GM12864 (cell line): ENCODE measurements around the gene TMEM260.
"Not testable (repeated sequence)": the region's sequence is repeated elsewhere in the genome, so short reads cannot be mapped to it uniquely, and the experiment has no call there.

Experiments
- DNase-seq: peaks from one replicate; pipeline ENCODE4 v3.0.0-alpha.2; 2011; ENCODE audit warnings: low read depth
- H3K4me3 ChIP-seq: 2 replicates; pipeline ENCODE4 v1.5.1; 2011; ENCODE audit warnings: mild to moderate bottlenecking, low read depth, low read length, control low read depth
- CTCF ChIP-seq: IDR thresholded peaks from 2 replicates; pipeline ENCODE4 v1.5.1; 2011; ENCODE audit warnings: low read depth, mild to moderate bottlenecking, moderate library complexity, low read length, control low read depth, inconsistent platforms; ENCODE audit errors: missing control alignments

Gene TMEM260

GRCh38 chr14:56666294-56666693, 86.7 kb downstream of the TMEM260 start:
- H3K4me3 ChIP-seq: no peak overlapping the region
- no peak for TF ChIP-seq CTCF
- no peak for DNase-seq

GRCh38 chr14:56666716-56667115, 87.1 kb downstream of the TMEM260 start:
- no peak for TF ChIP-seq CTCF
- no peak for DNase-seq

GRCh38 chr14:56667290-56667689, 87.7 kb downstream of the TMEM260 start:
- not testable (repeated sequence) for DNase-seq, H3K4me3 ChIP-seq

More at GRCh38 chr14:56666716-56667115, 87.1 kb downstream of the TMEM260 start:
- H3K4me3 ChIP-seq: no peak overlapping the region

- H3K4me3 ChIP-seq: no peak overlapping the region
- no peak for DNase-seq
- TF ChIP-seq CTCF: no peak
Observed at GRCh38 chr14:56676042-56676441, 96.4 kb downstream of the TMEM260 start.

- no peak overlapping the region for H3K4me3 ChIP-seq
- TF ChIP-seq CTCF: no peak
- no peak for DNase-seq
Observed at GRCh38 chr14:56678838-56679237, 99.2 kb downstream of the TMEM260 start.

GRCh38 chr14:56686416-56686815, 106.8 kb downstream of the TMEM260 start:
- no peak for TF ChIP-seq CTCF
- H3K4me3 ChIP-seq: no peak overlapping the region
- DNase-seq: no peak

- TF ChIP-seq CTCF: no peak
- H3K4me3 ChIP-seq: no peak overlapping the region
- no peak for DNase-seq
Observed at GRCh38 chr14:56687123-56687522, 107.5 kb downstream of the TMEM260 start.

- no peak overlapping the region for H3K4me3 ChIP-seq
- DNase-seq: no peak
- TF ChIP-seq CTCF: no peak
Observed at GRCh38 chr14:56694609-56695008, 115.0 kb downstream of the TMEM260 start.

- not testable (repeated sequence) for DNase-seq, H3K4me3 ChIP-seq
Observed at GRCh38 chr14:56695216-56695615, 115.6 kb downstream of the TMEM260 start.
